Measurements from ENCODE around the gene DOCK4.

The DOCK4 gene

DNA sequence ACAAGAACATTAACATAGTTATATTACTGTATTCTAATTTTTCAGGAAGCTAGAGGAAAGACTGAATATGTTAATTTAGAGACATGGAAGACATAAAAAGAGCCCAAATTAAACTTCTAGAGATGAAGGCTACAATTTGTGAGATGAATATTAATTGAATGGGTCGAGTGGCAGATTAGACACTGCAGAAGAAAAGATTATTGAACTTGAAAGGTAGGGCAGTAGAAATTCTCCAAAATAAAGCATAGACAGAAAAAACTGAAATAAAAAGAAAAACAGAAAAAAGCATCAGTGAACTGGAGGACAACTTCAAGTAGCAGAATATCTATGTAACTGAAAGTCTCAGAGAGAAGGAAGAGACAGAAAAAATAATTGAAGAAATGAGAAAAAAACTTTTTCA lies 369.6 kb downstream of the DOCK4 start:
- no peak overlapping the region for H3K4me3 ChIP-seq (ENCODE audit: low read depth, low read length)
- DNase-seq (ENCODE audit: low read depth) = no peak
- TF ChIP-seq, protein P1, sequence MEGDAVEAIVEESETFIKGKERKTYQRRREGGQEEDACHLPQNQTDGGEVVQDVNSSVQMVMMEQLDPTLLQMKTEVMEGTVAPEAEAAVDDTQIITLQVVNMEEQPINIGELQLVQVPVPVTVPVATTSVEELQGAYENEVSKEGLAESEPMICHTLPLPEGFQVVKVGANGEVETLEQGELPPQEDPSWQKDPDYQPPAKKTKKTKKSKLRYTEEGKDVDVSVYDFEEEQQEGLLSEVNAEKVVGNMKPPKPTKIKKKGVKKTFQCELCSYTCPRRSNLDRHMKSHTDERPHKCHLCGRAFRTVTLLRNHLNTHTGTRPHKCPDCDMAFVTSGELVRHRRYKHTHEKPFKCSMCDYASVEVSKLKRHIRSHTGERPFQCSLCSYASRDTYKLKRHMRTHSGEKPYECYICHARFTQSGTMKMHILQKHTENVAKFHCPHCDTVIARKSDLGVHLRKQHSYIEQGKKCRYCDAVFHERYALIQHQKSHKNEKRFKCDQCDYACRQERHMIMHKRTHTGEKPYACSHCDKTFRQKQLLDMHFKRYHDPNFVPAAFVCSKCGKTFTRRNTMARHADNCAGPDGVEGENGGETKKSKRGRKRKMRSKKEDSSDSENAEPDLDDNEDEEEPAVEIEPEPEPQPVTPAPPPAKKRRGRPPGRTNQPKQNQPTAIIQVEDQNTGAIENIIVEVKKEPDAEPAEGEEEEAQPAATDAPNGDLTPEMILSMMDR (conservative IDR thresholded peaks at IDR 0.05; ENCODE audit: low read depth, low read length) = no peak

DNA sequence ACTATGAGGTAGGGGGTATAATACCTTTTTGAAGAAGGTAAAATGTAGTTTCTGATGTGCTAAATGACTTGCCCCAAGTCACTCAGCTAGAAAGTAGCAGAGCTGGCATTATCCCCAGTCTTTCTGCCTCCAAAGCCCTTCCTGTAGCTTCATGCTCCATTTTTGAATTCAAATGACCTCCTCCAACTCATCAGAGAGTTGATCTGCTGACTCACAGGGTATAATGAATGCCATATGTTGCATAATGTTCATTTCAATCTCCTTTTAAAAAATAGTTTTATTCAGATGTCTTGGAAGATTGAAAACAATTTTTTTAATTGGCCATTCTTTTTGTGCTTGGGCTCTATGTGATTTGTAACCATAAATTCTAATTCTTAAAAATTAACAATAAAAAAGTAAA lies 371.1 kb downstream of the DOCK4 start:
- TF ChIP-seq, protein P1 (conservative IDR thresholded peaks at IDR 0.05; ENCODE audit: low read depth, low read length) = no peak
- DNase-seq (ENCODE audit: low read depth) = peak; percentile 81
- no peak overlapping the region for H3K4me3 ChIP-seq (ENCODE audit: low read depth, low read length)

DNA sequence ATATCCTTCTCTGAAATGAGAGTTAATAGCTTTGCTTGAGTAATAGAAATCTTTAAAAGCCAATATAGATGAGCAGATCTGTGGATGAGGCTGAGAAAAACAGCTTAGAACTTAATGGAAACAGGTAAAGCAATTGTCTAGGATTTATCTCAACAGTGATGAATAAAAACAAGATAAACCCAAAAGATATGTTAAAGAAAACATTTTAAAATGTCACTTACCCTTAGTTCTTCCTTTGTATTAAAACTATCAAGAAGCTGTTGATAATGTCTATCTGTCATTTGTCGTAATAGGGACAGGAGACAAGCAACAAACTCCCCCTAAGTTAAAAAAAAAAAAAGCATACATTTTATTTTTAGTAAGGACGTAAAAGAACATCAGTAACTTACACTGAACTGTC lies 371.8 kb downstream of the DOCK4 start:
- DNase-seq (ENCODE audit: low read depth) = no peak

DNA sequence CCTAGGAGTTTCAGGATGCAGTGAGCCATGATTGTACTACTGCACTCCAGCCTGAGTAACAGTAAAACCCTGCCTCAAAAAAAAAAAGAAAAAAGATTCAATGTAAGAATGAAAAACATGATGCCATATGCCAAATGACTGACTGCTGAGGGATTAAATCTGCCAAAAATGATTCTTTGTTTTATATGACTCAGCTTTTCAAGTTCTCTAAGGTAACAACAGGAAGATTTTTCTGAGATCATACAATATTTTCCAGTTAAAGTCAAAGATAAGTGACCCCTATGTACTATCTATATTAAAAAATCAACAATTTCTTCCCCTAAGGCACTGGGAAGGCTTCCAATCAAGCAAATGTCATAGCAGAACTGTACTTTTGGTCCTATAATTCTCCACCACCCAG lies 372.7 kb downstream of the DOCK4 start:
- DNase-seq (ENCODE audit: low read depth) = peak; percentile 33
- no peak overlapping the region for H3K4me3 ChIP-seq (ENCODE audit: low read depth, low read length)
- TF ChIP-seq, protein P1 (conservative IDR thresholded peaks at IDR 0.05; ENCODE audit: low read depth, low read length) = no peak

More for the DNA sequence above, 371.8 kb downstream of the DOCK4 start:
- H3K4me3 ChIP-seq (ENCODE audit: low read depth, low read length) = no peak overlapping the region
- TF ChIP-seq, protein P1 (conservative IDR thresholded peaks at IDR 0.05; ENCODE audit: low read depth, low read length) = no peak

DNA sequence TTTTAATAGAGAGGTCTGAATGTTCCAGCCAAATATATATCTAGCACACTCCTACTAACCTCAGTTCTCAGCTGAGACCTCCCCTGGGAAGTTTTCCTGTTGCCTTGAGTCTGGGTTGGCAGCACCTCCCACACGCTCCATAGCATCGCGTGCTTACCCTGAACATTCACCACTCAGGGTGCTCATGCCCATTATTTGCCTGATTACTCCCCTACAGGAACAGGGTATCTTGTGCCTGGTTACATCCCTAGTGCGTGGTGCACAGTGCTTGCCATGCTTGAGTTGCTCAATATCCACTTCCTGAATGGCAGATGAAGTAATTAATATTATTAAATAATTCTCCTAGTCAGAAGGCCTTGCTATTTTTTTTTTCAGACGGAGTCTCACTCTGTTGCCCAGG lies 374.0 kb downstream of the DOCK4 start:
- H3K4me3 ChIP-seq (ENCODE audit: low read depth, low read length) = no peak overlapping the region
- TF ChIP-seq, protein P1 (conservative IDR thresholded peaks at IDR 0.05; ENCODE audit: low read depth, low read length) = no peak
- DNase-seq (ENCODE audit: low read depth) = no peak

DNA sequence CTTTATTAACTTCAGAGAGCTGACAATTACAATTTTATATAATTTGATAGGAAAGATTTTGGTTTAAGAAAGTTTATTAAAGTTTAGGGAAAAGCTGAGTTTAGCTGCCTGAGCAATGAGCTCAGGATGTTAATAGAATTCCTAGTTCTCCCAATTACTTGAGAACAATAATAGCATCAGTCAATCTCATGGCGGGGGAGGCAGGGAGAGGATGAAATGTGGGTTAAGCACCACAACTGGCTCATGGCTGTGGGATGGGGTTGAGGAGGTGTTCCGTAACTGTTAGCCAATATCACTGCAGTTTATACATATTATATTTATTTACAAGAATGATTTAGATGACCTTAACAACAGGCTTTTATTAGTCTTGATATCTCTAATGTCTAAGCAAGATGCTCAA lies 377.0 kb downstream of the DOCK4 start:
- TF ChIP-seq, protein P1 (conservative IDR thresholded peaks at IDR 0.05; ENCODE audit: low read depth, low read length) = no peak
- no peak for DNase-seq (ENCODE audit: low read depth)
- no peak overlapping the region for H3K4me3 ChIP-seq (ENCODE audit: low read depth, low read length)

DNA sequence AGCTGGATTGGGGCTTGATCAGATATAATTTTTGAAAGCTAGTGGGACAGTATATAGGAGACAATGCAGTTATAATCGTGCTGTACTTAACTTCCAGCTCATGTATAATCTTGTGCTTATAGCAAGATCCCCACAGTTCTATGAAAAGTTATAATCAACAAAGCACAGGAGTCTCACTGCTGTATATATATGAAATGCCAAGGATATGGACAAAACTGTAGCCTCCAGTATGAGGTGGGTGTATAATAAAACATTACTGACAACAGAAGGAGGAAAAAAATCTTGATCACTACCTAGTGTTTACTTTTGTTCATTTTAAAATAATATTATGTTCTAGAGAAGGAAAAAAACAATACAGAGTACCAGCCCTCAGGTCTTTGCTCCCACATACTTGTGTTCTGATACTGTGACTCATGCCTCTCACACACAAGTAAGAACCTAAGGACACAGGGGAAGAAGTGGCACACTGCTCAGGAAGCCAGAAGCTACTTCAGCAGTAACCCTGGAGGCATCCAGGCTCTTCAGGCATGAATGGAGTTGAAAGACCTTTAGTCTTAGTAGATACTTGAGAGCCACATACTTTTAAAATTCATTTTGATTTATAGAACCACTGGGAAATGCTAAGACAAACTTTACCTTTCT lies 378.2 kb downstream of the DOCK4 start:
- peak; percentile 77 for DNase-seq (ENCODE audit: low read depth)
- TF ChIP-seq, protein P1 (conservative IDR thresholded peaks at IDR 0.05; ENCODE audit: low read depth, low read length) = no peak
- no peak overlapping the region for H3K4me3 ChIP-seq (ENCODE audit: low read depth, low read length)
